Choroid plexus epithelial cell (primary cell): ENCODE results near the gene SDSL.

Experiments used
- DNase-seq: peaks from one replicate; pipeline ENCODE4 v3.0.0-alpha.2; 2010; ENCODE audit warnings: low read depth
- H3K4me3 ChIP-seq: 2 replicates; pipeline ENCODE4 v1.5.1; 2011; ENCODE audit warnings: low read depth, mild to moderate bottlenecking, control low read depth, low read length, moderate library complexity
- CTCF ChIP-seq: conservative IDR thresholded peaks from 2 replicates; pipeline ENCODE4 v1.5.1; 2011; ENCODE audit warnings: low read depth, mild to moderate bottlenecking, control low read depth, inconsistent platforms, low read length, moderate library complexity

Gene SDSL

DNA sequence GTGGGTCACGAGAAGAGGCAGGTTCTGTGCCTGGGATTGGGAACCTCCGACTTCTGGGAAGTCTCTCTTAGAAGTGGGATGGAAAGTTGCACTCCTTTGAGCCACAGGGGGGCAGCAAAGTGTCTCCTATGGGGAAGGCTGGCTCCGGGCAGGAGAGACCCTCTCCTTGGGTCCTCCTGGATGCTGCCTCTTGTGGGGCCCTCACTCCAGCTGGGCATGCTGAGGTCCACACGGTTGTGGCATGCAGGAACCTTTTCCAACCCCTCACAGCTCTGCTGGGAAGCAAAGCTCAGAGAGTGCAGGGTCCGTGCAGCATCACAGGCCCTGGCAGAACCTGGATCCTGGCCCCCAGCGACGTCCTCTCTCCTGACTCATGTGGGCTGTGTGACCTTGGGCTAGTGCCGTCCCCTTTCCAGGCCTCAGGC, 17.4 kb downstream of the SDSL start:
- peak; percentile 85 for TF ChIP-seq CTCF
- DNase-seq = peak; percentile 56
- no peak overlapping the region for H3K4me3 ChIP-seq

GRCh38 chr12:113440336-113440735, 18.2 kb downstream of the SDSL start:
- TF ChIP-seq CTCF = no peak
- no peak overlapping the region for H3K4me3 ChIP-seq
- no peak for DNase-seq

- no peak for DNase-seq
- TF ChIP-seq CTCF = no peak
- H3K4me3 ChIP-seq = no peak overlapping the region
Measured at GRCh38 chr12:113440947-113441782, 19.0 kb downstream of the SDSL start.

DNA sequence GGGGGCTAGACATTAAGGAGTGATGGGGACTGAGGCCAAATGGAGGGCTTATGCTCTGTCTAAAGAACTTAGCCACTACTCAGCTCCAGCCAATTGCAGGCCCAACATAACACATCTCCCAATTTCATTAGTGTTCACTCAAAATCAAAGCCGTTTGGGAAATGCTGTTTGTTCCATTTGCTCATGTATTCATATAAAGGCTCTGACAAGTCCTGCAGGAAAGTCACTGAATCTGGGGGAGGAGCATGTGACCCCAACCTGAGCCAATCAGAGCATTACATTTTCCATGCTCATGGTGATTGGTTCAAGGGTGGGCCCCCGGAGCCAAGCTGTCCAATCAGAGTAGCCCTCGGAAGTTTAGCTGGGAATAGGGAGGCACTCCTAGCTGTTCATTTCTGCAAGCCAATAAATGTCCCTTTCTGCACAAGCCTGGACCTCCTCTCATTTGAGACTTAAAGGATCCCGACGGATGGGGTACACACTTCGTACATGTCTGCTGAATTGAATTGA, 20.9 kb downstream of the SDSL start:
- TF ChIP-seq CTCF = no peak
- no peak overlapping the region for H3K4me3 ChIP-seq
- DNase-seq = no peak

DNA sequence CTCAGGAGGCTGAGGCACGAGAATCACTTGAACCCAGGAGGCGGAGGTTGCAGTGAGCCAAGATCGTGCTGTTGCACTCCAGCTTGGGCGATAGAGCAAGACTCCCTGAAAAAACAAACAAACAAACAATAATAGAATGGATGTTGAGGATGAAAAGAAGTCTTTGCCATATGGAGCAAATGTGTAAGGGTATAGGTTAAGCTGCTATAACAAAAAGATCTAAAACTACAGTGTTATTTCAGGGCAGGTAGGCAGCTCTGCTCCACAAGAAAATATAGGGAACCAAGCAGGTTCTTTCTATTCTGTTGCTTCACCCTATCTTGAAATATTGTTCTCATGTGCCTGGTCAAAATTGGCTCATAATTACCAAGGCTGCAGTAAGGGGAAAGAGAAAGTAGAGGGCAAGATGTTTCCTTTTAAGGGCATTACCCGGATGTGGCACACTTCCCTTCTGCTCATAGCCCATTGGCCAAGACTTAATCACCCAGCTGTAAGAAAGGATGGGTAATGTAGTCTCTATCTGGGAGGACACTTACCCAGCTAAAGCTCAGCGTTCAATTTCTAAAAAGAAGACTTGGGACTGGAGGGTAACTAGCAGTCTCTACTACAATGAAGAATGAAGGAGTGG, 23.5 kb downstream of the SDSL start:
- no peak for DNase-seq
- TF ChIP-seq CTCF = no peak
- H3K4me3 ChIP-seq = no peak overlapping the region

- no peak for TF ChIP-seq CTCF
- no peak overlapping the region for H3K4me3 ChIP-seq
- no peak for DNase-seq
Measured at GRCh38 chr12:113448873-113449272, 26.7 kb downstream of the SDSL start.
